Subcutaneous abdominal adipose tissue (tissue), 5 donors: ENCODE data around the gene MRGPRG.

ENCODE experiments used
- H3K27ac ChIP-seq: one replicate; pipeline ENCODE4 v1.7.0; 2013; ENCODE audit warnings: low read depth, mild to moderate bottlenecking, inconsistent platforms, low read length, moderate library complexity
- H3K27me3 ChIP-seq, 5 donors: one replicate each; pipeline ENCODE4 v1.7.0; 2013; ENCODE audit warnings: low read length in 5 of 5, inconsistent platforms in 1 of 5; ENCODE audit not compliant: control insufficient read depth in 5 of 5, insufficient read depth in 4 of 5
- H3K36me3 ChIP-seq, 5 donors: one replicate each; pipeline ENCODE4 v1.7.0; 2013; ENCODE audit warnings: low read length in 5 of 5; ENCODE audit not compliant: control insufficient read depth in 5 of 5, insufficient read depth in 5 of 5
- H3K4me1 ChIP-seq, 5 donors: one replicate each; pipeline ENCODE4 v1.7.0; 2013; ENCODE audit warnings: low read length in 5 of 5, mild to moderate bottlenecking in 3 of 5, moderate library complexity in 1 of 5; ENCODE audit not compliant: control insufficient read depth in 5 of 5, insufficient read depth in 5 of 5
- H3K4me3 ChIP-seq, 5 donors: one replicate each; pipeline ENCODE4 v1.7.0; 2013; ENCODE audit warnings: low read length in 5 of 5, low read depth in 1 of 5
- H3K9ac ChIP-seq, 5 donors: one replicate each; pipeline ENCODE4 v1.7.0; 2013; ENCODE audit warnings: low read length in 5 of 5, mild to moderate bottlenecking in 4 of 5, moderate library complexity in 3 of 5
- H3K9me3 ChIP-seq, 5 donors: one replicate each; pipeline ENCODE4 v1.7.0; 2013; ENCODE audit warnings: low read length in 5 of 5; ENCODE audit not compliant: control insufficient read depth in 5 of 5
- donor health status: healthy.
- donor health status: healthy.
- donor health status: healthy.
- donor health status: healthy.
- donor health status: healthy.

Gene MRGPRG

DNA sequence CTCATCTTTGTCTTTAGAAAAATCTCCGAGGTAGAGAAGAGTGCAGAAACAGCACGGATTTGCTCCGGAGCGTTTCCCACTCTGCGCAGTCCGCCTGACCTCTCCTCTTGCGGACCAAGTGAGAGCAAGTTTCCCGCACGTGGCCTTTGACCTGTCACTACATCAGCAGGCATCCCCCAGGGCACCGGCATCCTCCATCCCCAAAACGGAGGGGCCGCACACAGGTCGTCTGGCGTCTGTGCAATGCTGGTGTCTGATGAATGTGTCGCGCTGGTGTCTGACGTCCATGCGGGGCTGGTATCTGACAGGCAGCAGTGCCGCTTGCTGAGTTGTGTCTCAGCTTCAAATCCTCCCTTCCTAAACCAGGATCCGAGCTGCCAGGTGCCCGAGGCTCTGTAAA is 14.3 kb upstream of the MRGPRG start:
- H3K27me3 ChIP-seq, result peaks cover 14 to 30% (median 19%) of the 10 kb centered on the region in 5 donors
- H3K9ac ChIP-seq, result no peak overlapping the region
- peaks cover 0 to 14% (median 10%) of the 10 kb centered on the region in 5 donors for H3K4me1 ChIP-seq
- no peaks in the 10 kb centered on the region for H3K36me3 ChIP-seq
- no peak overlapping the region for H3K4me3 ChIP-seq
- H3K9me3 ChIP-seq, result no peaks in the 10 kb centered on the region
- no peak overlapping the region for H3K27ac ChIP-seq

- Histone ChIP-seq H3K36me3 (no peaks in the 10 kb centered on the region), H3K4me3 (peak within 1 kb of the TSS in 4 of 5 donors; percentile 22 to 47 (median 42)), H3K4me1 (peaks cover 0 to 18% (median 11%) of the 10 kb centered on the region in 5 donors), H3K27me3 (peaks cover 15 to 30% (median 23%) of the 10 kb centered on the region in 5 donors), H3K27ac (no peak within 1 kb of the TSS), H3K9ac (peak within 1 kb of the TSS in 2 of 5 donors; percentile 25 to 47), H3K9me3 (no peaks in the 10 kb centered on the region)
Observed at GRCh38 chr11:3231851-3232744, 13.5 kb upstream of the MRGPRG start, which contains the start of gene MRGPRE. MRGPRE (minus strand) TSS chr11:3232417; CDS start chr11:3228799, 3,618 bp downstream.

- Histone ChIP-seq H3K9ac (peak overlapping the region in 1 of 5 donors; percentile 47), H3K27ac (no peak overlapping the region), H3K27me3 (peaks cover 15 to 30% (median 23%) of the 10 kb centered on the region in 5 donors), H3K4me1 (peaks cover 0 to 18% (median 11%) of the 10 kb centered on the region in 5 donors), H3K36me3 (no peaks in the 10 kb centered on the region), H3K4me3 (no peak overlapping the region), H3K9me3 (no peaks in the 10 kb centered on the region)
Observed at GRCh38 chr11:3231550-3231850, 12.9 kb upstream of the MRGPRG start.

DNA sequence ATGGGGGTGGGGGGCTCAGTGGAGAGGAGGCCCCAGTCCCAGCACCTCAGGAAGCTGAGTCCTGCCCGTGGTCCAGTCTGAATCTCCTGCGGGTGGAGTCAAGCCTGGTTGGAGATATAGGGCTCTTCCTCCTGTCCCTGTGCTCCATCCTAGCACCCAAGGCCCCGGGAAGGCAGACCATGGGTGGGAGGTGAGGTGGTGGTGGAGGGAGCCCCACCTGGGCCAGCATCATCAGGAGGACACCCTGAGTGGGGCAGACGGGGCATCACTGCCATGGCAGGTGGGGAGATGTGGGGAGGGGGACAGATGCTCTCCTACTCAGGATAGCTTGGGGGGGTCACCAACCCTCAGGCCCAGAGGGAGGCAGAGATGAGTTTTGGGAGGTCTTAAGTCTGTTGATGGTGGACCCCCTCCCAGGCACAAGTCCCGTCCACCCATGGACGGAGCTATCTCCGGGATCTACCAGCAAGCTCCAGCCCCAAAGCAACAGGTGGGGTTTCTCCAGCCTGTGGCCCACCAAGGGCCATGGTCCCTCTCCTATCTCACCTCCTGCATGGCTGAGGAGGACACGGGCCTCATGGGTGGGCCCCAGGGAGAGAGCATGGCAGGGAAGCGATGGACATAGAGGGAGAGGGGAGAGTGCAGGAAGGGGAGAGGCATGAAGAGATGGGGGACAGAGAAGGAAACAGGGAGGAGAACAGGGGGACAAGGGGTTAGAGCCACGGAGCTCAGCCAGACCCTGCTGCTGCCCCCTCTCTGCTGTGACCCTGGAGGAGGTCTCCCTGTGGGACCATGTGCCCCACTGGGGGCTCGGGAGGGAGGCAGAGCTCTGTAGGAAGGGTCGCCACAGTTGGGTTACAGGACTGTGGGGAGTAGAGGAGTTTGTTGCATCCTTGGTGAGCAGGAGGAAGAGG is 12.3 kb upstream of the MRGPRG start:
- Histone ChIP-seq H3K9me3 (no peaks in the 10 kb centered on the region), H3K9ac (no peak overlapping the region), H3K27me3 (peaks cover 15 to 30% (median 23%) of the 10 kb centered on the region in 5 donors), H3K27ac (no peak overlapping the region), H3K36me3 (no peaks in the 10 kb centered on the region), H3K4me1 (peaks cover 0 to 18% (median 11%) of the 10 kb centered on the region in 5 donors), H3K4me3 (no peak overlapping the region)

GRCh38 chr11:3229673-3230630 is 11.3 kb upstream of the MRGPRG start:
- peaks cover 15 to 36% (median 23%) of the 10 kb centered on the region in 5 donors for H3K27me3 ChIP-seq
- H3K27ac ChIP-seq, result no peak overlapping the region

GRCh38 chr11:3228445-3228829 is 9.8 kb upstream of the MRGPRG start:
- Histone ChIP-seq H3K9me3 (no peaks in the 10 kb centered on the region), H3K27me3 (peaks cover 23 to 46% (median 33%) of the 10 kb centered on the region in 5 donors), H3K36me3 (no peaks in the 10 kb centered on the region), H3K4me3 (no peak overlapping the region), H3K9ac (no peak overlapping the region), H3K27ac (no peak overlapping the region), H3K4me1 (peaks cover 0 to 18% (median 11%) of the 10 kb centered on the region in 5 donors)

More at GRCh38 chr11:3229673-3230630, 11.3 kb upstream of the MRGPRG start:
- Histone ChIP-seq H3K4me1 (peaks cover 0 to 18% (median 11%) of the 10 kb centered on the region in 5 donors), H3K9me3 (no peaks in the 10 kb centered on the region), H3K4me3 (no peak overlapping the region), H3K9ac (no peak overlapping the region), H3K36me3 (no peaks in the 10 kb centered on the region)

GRCh38 chr11:3227568-3228444 is 9.2 kb upstream of the MRGPRG start:
- Histone ChIP-seq H3K4me3 (no peak overlapping the region), H3K27me3 (peaks cover 27 to 47% (median 39%) of the 10 kb centered on the region in 5 donors), H3K9ac (no peak overlapping the region), H3K4me1 (peaks cover 0 to 17% (median 11%) of the 10 kb centered on the region in 5 donors), H3K9me3 (no peaks in the 10 kb centered on the region), H3K36me3 (no peaks in the 10 kb centered on the region), H3K27ac (no peak overlapping the region)

DNA sequence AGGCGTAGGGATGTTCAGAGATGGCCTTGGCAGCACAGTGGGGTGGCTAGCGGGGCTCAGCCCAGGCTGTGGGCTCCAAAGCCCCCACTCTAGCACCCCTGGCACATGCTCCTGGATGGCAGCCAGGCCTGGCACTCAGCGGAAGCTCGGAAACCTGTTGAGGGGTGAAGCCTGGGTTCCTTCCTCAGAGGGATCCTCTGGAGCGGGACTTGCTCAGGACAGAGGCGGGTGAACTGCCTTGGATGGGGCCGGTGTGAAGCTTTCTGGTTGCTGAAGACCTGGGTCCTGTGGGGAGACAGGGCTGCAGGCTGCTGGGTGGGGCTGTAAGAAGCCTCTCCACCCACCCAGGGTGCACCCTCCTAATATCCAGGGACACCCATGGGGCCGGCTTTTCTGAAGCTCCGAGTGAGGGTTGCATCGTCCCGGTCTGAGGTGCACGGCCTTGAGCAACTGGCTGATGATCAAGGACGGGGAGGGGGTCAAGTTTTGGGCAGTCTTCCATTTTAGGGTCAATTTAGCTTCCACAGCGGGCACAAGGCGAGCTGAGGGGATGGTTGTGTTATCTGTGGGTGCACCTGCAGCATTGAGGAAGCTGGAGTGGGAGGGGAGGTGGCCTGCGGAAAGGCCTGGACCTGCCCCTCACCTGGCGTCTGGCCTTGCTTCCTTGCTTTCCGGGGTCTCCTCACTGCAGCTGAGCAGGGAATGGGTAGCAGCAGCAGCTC is 8.4 kb upstream of the MRGPRG start:
- H3K36me3 ChIP-seq, result no peaks in the 10 kb centered on the region
- H3K9me3 ChIP-seq, result no peaks in the 10 kb centered on the region
- H3K4me1 ChIP-seq, result peaks cover 0 to 10% (median 4%) of the 10 kb centered on the region in 5 donors
- no peak overlapping the region for H3K9ac ChIP-seq
- H3K4me3 ChIP-seq, result no peak overlapping the region
- H3K27me3 ChIP-seq, result peaks cover 35 to 50% (median 42%) of the 10 kb centered on the region in 5 donors
- H3K27ac ChIP-seq, result no peak overlapping the region
